Fibroblast of skin of left biceps (primary cell): ENCODE results near the gene XRCC2.
"Not testable (repeated sequence)": the region's sequence is repeated elsewhere in the genome, so short reads cannot be mapped to it uniquely, and the experiment has no call there.

Experiments
- DNase-seq, 2 experiments: peaks; one replicate each; pipeline ENCODE4 v3.0.0-alpha.2; 2013; ENCODE audit warnings: low read depth in 2 of 2

Gene XRCC2

GRCh38 chr7:152675759-152676636, at the start of gene XRCC2:
TSS of gene XRCC2 (minus strand) at chr7:152676141. CDS start at chr7:152676079, 62 bp downstream.
- DNase-seq, result peak; percentile 71 to 73

GRCh38 chr7:152723364-152723763, 47.4 kb upstream of the XRCC2 start:
- DNase-seq, result no peak

GRCh38 chr7:152712412-152713042, 36.6 kb upstream of the XRCC2 start:
- DNase-seq, result not testable (repeated sequence)

GRCh38 chr7:152711444-152711944, 35.6 kb upstream of the XRCC2 start:
- DNase-seq, result no peak

- DNase-seq, result no peak
Observed at GRCh38 chr7:152710153-152710442, 34.2 kb upstream of the XRCC2 start.

- no peak for DNase-seq
Observed at GRCh38 chr7:152709287-152710152, 33.6 kb upstream of the XRCC2 start.

GRCh38 chr7:152704796-152705384, 28.9 kb upstream of the XRCC2 start:
- DNase-seq, result no peak

GRCh38 chr7:152699079-152699478, 23.1 kb upstream of the XRCC2 start:
- no peak for DNase-seq

GRCh38 chr7:152697268-152697974, 21.5 kb upstream of the XRCC2 start:
- not testable (repeated sequence) for DNase-seq

- not testable (repeated sequence) for DNase-seq
Observed at GRCh38 chr7:152692196-152692595, 16.3 kb upstream of the XRCC2 start.

GRCh38 chr7:152683297-152683696, 7.4 kb upstream of the XRCC2 start:
- no peak for DNase-seq

GRCh38 chr7:152677808-152678670, 2.1 kb upstream of the XRCC2 start:
- DNase-seq, result no peak

GRCh38 chr7:152674860-152675758, 832 bp downstream of the XRCC2 start:
- DNase-seq, result no peak

GRCh38 chr7:152673897-152674296, 2.0 kb downstream of the XRCC2 start:
- no peak for DNase-seq

GRCh38 chr7:152672626-152673025, 3.3 kb downstream of the XRCC2 start:
- no peak for DNase-seq

GRCh38 chr7:152669758-152670157, 6.2 kb downstream of the XRCC2 start:
- DNase-seq, result no peak

GRCh38 chr7:152668975-152669374, 7.0 kb downstream of the XRCC2 start:
- DNase-seq, result no peak

GRCh38 chr7:152667958-152668357, 8.0 kb downstream of the XRCC2 start:
- DNase-seq, result no peak

- DNase-seq, result no peak
Observed at GRCh38 chr7:152666078-152666477, 9.9 kb downstream of the XRCC2 start.
